Psoas muscle (tissue), 8 donors: ENCODE measurements around the gene PLEKHA4. TPM values are rescaled to one million over a fixed set of nuclear protein-coding genes. Genes with fewer than 3 reads are reported as not detected.

Source experiments
- ATAC-seq, 4 donors: fragments of 200-7000 bp; cut with Tn5 transposase; one replicate each; pipeline ENCODE4 v1.9.1; 2020; ENCODE audit warnings: moderate library complexity in 3 of 4, mild to moderate bottlenecking in 2 of 4
- DNase-seq, 2 donors: peaks; one replicate each; pipeline ENCODE4 v3.0.0-alpha.2; 2020
- H3K27ac ChIP-seq: fragments of 200-600 bp; one replicate; pipeline ENCODE4 v1.8.0; 2022
- H3K27me3 ChIP-seq, 3 donors: fragments of 200-600 bp in 1 of 3; one replicate each; pipeline versions ENCODE4 v1.6.1 to v1.8.0; 2013 to 2022; ENCODE audit warnings: low read length in 2 of 3, mild to moderate bottlenecking in 2 of 3, moderate library complexity in 1 of 3; ENCODE audit not compliant: insufficient read depth in 3 of 3
- H3K36me3 ChIP-seq, 2 donors: fragments of 200-600 bp in 1 of 2; one replicate each; pipeline versions ENCODE4 v1.6.1 to v1.8.0; 2013 to 2022; ENCODE audit warnings: low read depth in 1 of 2, mild to moderate bottlenecking in 1 of 2, moderate library complexity in 1 of 2; ENCODE audit not compliant: insufficient read depth in 1 of 2
- H3K4me1 ChIP-seq: fragments of 200-600 bp; one replicate; pipeline ENCODE4 v1.8.0; 2022
- H3K4me3 ChIP-seq: fragments of 200-600 bp; one replicate; pipeline ENCODE4 v1.8.0; 2022; ENCODE audit warnings: mild to moderate bottlenecking
- H3K9me3 ChIP-seq: fragments of 200-600 bp; one replicate; pipeline ENCODE4 v1.8.0; 2022
- CTCF ChIP-seq: fragments of 200-600 bp; IDR thresholded peaks from one replicate; pipeline ENCODE4 v1.8.0; 2022; ENCODE audit warnings: antibody characterized with exemption
- WGBS, 3 donors: extraction: QIAGEN DNeasy Blood & Tissue Kit; methylation state at CpG; one replicate each; pipeline versions ENCODE4 v1.1.6 to v1.1.7; 2013; 5-methylcytosine and 5-hydroxymethylcytosine counted together
- intact Hi-C, 2 donors: fragments of 100-400 bp; cut with DNase I; formaldehyde crosslinking; loops; one replicate each; pipeline versions ENCODE4 v1.11.0 to v1.14.2; 2022
- polyA plus RNA-seq, 3 donors: library from polyadenylated mRNA; stranded (reverse); fragments of 200-250 nt; gene quantifications; one replicate each; pipeline ENCODE4 v1.2.3, GENCODE V29; 2013
- total RNA-seq, 4 donors: library from RNA; stranded (reverse); fragmentation: NEBNext Ultra II Directional in 2 of 4; extraction: Animal tissue kit (Norgen Biotek cat#: 25700) in 2 of 4; gene quantifications; one replicate each; pipeline versions ENCODE4 v1.2.1 to v1.2.4, GENCODE V29; 2021 to 2023
- donor health status: healthy with polysubstance abuse.
- donor health status: DM: no; HTN: no; CAD: no; lungs with moderate emphysema.
- donor health status: Bipolar disorder and iron deficiency.
- donor health status: healthy.
- donor health status: DM: yes; HTN: yes; CAD: no.
- donor health status: DM: no; HTN: no; CAD: no.
- donor health status: DM: no; HTN: no; CAD: no.
- donor health status: DM: yes; HTN: yes; CAD: no.

Gene PLEKHA4
- total and polyA plus RNA-seq, 7 donors = 9.4 to 30.0 (median 14.9) TPM

- no peak for ATAC-seq
- 81 to 84% (median 82%) methylated on average over 18 of the region's 18 CpGs for WGBS, 3 donors
Observed at GRCh38 chr19:48861313-48861712, 7.1 kb downstream of the PLEKHA4 start.

GRCh38 chr19:48859711-48860572, 8.5 kb downstream of the PLEKHA4 start:
- Histone ChIP-seq H3K36me3 (peaks cover 0 to 5% of the 10 kb centered on the region in 2 donors), H3K9me3 (no peaks in the 10 kb centered on the region), H3K27me3 (no peaks in the 10 kb centered on the region), H3K4me3 (no peak overlapping the region), H3K27ac (no peak overlapping the region), H3K4me1 (peaks cover 4% of the 10 kb centered on the region)
- TF ChIP-seq CTCF = no peak
- no peak for DNase-seq
- WGBS, 3 donors = 86 to 90% (median 88%) methylated on average over 28 to 30 of the region's 30 CpGs
- intact Hi-C loops = no loop called here
- no peak for ATAC-seq

More at GRCh38 chr19:48861313-48861712, 7.1 kb downstream of the PLEKHA4 start:
- Histone ChIP-seq H3K27me3 (no peaks in the 10 kb centered on the region), H3K4me3 (no peak overlapping the region), H3K9me3 (no peaks in the 10 kb centered on the region), H3K4me1 (peaks cover 4% of the 10 kb centered on the region), H3K27ac (no peak overlapping the region), H3K36me3 (peaks cover 0 to 5% of the 10 kb centered on the region in 2 donors)
- no peak for DNase-seq
- TF ChIP-seq CTCF = no peak
- intact Hi-C loops = no loop called here

- intact Hi-C loops = no loop called here
- Histone ChIP-seq H3K36me3 (peaks cover 0 to 5% of the 10 kb centered on the region in 2 donors), H3K27me3 (no peaks in the 10 kb centered on the region), H3K4me3 (no peak overlapping the region), H3K9me3 (no peaks in the 10 kb centered on the region), H3K27ac (no peak overlapping the region), H3K4me1 (peaks cover 4% of the 10 kb centered on the region)
- WGBS, 3 donors = 64 to 67% (median 67%) methylated on average over 31 to 34 of the region's 34 CpGs
- no peak for TF ChIP-seq CTCF
- DNase-seq = peak in 1 of 2 donors; percentile 71
- no peak for ATAC-seq
Observed at GRCh38 chr19:48858984-48859710, 9.3 kb downstream of the PLEKHA4 start.

GRCh38 chr19:48856921-48857320, 11.5 kb downstream of the PLEKHA4 start:
- Histone ChIP-seq H3K4me3 (no peak overlapping the region), H3K27me3 (no peaks in the 10 kb centered on the region), H3K9me3 (no peaks in the 10 kb centered on the region), H3K36me3 (peaks cover 0 to 10% of the 10 kb centered on the region in 2 donors), H3K27ac (no peak overlapping the region), H3K4me1 (no peaks in the 10 kb centered on the region)
- ATAC-seq (no peak), DNase-seq (no peak)
- 96 to 97% (median 96%) methylated on average over 6 of the region's 6 CpGs for WGBS, 3 donors
- intact Hi-C loops = no loop called here
- TF ChIP-seq CTCF = no peak
